GM06990 (cell line): ENCODE data around the gene PXDC1.

Experiments used
- DNase-seq: peaks from one replicate; pipeline ENCODE4 v3.0.0-alpha.2; 2011; ENCODE audit not compliant: insufficient read length; ENCODE audit errors: extremely low read depth
- H3K27me3 ChIP-seq: replicated peaks from 2 replicates; pipeline ENCODE4 v1.6.0; 2011; ENCODE audit warnings: low read length; ENCODE audit not compliant: control insufficient read depth, insufficient read depth
- H3K36me3 ChIP-seq: 2 replicates; pipeline ENCODE4 v1.5.1; 2011; ENCODE audit warnings: low read length; ENCODE audit not compliant: control insufficient read depth, insufficient read depth
- H3K4me3 ChIP-seq: replicated peaks from 2 replicates; pipeline ENCODE4 v1.5.1; 2011; ENCODE audit warnings: low read depth, mild to moderate bottlenecking, control low read depth, low read length
- CTCF ChIP-seq: IDR thresholded peaks from 2 replicates; pipeline ENCODE4 v1.5.1; 2011; ENCODE audit warnings: low read length, control low read depth, mild to moderate bottlenecking, inconsistent platforms; ENCODE audit not compliant: insufficient read depth, poor library complexity, severe bottlenecking

Gene PXDC1

DNA sequence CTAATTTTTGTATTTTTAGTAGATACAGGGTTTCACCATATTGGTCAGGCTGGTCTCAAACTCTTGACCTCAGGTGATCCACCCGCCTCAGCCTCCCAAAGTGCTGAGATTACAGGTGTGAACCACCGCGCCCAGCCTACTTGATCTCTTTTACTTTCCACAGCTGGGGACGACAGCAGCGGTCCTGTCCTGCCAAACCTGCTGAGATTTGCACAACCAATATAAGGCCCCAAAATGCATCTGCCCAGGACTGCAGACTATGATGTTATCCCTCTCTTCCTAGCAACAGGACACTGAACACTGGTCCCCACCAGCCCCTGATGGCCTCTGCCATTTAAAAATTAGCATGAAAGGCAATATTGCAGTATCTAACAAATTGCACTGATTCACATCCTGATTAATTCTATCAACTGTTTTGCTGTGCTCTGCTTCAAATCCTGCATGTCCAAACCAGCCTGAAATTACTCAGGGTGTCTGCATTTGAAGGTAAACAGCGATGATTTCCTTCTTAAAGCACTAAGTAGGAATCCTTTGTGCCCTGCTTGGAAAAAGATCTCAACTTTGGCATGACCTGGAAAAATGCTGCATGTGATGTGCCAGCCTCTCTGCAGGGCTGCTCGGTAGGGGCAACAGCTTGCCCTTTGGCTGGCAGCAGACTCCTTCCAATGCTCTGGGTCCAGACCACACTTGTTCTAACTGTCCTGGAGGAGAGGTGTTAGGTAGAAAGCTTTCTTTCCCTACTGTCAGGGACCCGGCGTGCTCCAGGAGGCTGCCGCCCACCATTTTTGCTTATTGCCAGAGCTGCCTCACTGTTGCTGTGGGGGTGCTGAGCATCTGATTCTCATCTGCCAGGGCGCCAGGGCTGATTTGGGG lies 27.4 kb upstream of the PXDC1 start:
- DNase-seq: no peak
- Histone ChIP-seq H3K4me3 (no peak overlapping the region), H3K27me3 (no peaks in the 10 kb centered on the region), H3K36me3 (no peaks in the 10 kb centered on the region)
- no peak for TF ChIP-seq CTCF

GRCh38 chr6:3777730-3778461 lies 26.4 kb upstream of the PXDC1 start:
- no peaks in the 10 kb centered on the region for H3K36me3 ChIP-seq
- DNase-seq: no peak
- no peak overlapping the region for H3K4me3 ChIP-seq
- H3K27me3 ChIP-seq: no peaks in the 10 kb centered on the region
- no peak for TF ChIP-seq CTCF

DNA sequence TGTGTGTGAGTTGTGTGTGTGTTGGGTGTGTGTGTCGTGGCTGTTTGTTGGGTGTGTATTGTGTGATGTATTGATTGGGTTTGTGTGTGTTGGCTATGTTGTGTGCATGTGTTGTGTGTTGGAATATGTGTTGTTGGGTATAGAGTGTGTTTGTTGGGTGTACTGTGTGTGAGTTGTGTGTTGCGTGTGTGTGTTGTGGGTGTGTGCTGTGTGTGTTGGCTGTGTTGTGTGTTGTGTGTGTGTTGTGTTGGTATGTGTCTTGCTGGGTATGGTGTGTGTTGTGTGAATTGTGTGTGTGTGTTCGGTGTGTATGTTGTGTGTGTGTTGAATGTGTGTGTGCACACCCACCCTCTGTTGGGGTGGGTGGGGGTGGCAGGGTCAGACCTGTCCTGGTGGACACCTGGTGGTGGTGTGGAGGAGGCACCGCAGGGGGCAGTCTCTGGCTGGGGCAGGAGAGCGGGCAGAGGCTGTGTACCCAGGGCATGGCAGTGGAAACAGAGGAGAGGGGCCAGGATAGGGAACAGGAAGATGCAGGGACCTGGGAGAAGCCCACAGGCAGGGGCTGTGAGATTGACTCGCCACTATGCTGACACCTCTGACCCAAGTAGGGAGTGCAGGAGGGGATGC lies 25.5 kb upstream of the PXDC1 start:
- no peaks in the 10 kb centered on the region for H3K27me3 ChIP-seq

GRCh38 chr6:3775847-3776246 lies 24.3 kb upstream of the PXDC1 start:
- Histone ChIP-seq H3K27me3 (no peaks in the 10 kb centered on the region), H3K4me3 (no peak overlapping the region), H3K36me3 (no peaks in the 10 kb centered on the region)
- no peak for TF ChIP-seq CTCF
- no peak for DNase-seq

More for the DNA sequence above, 25.5 kb upstream of the PXDC1 start:
- Histone ChIP-seq H3K4me3 (no peak overlapping the region), H3K36me3 (no peaks in the 10 kb centered on the region)
- no peak for DNase-seq
- peak; percentile 14 for TF ChIP-seq CTCF

- Histone ChIP-seq H3K4me3 (no peak overlapping the region), H3K27me3 (no peaks in the 10 kb centered on the region), H3K36me3 (no peaks in the 10 kb centered on the region)
- no peak for TF ChIP-seq CTCF
- no peak for DNase-seq
Measured at GRCh38 chr6:3775386-3775785, 23.9 kb upstream of the PXDC1 start.
